RWPE2 (cell line): ENCODE data around the gene CYB5R4.
A peak's percentile ranks its signal among the peaks of the same experiment; 100 is the strongest.

Source experiments
- ATAC-seq: fragments of 200-7000 bp; cut with Tn5 transposase; 3 replicates; pipeline ENCODE4 v1.9.1; 2021; ENCODE audit warnings: low read depth
- DNase-seq: peaks from one replicate; pipeline ENCODE4 v3.0.0-alpha.2; 2020; ENCODE audit warnings: low spot score
- H3K27ac ChIP-seq: fragments of 450-650 bp; 2 replicates; pipeline ENCODE4 v1.5.1; 2017; ENCODE audit warnings: mild to moderate bottlenecking; ENCODE audit not compliant: poor library complexity, severe bottlenecking
- H3K27me3 ChIP-seq: fragments of 250-450 bp; sonication (Bioruptor Pico); 2 replicates; pipeline ENCODE4 v1.5.1; 2021; ENCODE audit warnings: mild to moderate bottlenecking, moderate library complexity; ENCODE audit not compliant: insufficient read depth, poor library complexity, severe bottlenecking
- H3K36me3 ChIP-seq: fragments of 250-450 bp; sonication (Bioruptor Pico); 2 replicates; pipeline ENCODE4 v1.5.1; 2020; ENCODE audit warnings: low read depth, mild to moderate bottlenecking, moderate library complexity
- H3K4me1 ChIP-seq: fragments of 250-450 bp; sonication (Bioruptor Pico); 2 replicates; pipeline ENCODE4 v1.5.1; 2021; ENCODE audit warnings: mild to moderate bottlenecking, moderate library complexity; ENCODE audit not compliant: insufficient read depth, poor library complexity, severe bottlenecking
- H3K4me3 ChIP-seq: fragments of 250-450 bp; sonication (Bioruptor Pico); 2 replicates; pipeline ENCODE4 v1.5.1; 2021; ENCODE audit warnings: mild to moderate bottlenecking, moderate library complexity; ENCODE audit not compliant: severe bottlenecking
- H3K9me3 ChIP-seq: fragments of 250-450 bp; sonication (Bioruptor Pico); 2 replicates; pipeline ENCODE4 v1.5.1; 2021; ENCODE audit warnings: mild to moderate bottlenecking, moderate library complexity; ENCODE audit not compliant: severe bottlenecking
- CTCF ChIP-seq: fragments of 450-650 bp; IDR thresholded peaks from one replicate; pipeline ENCODE4 v1.5.1; 2017; ENCODE audit warnings: mild to moderate bottlenecking, moderate library complexity; ENCODE audit not compliant: poor library complexity, severe bottlenecking

Gene CYB5R4

GRCh38 chr6:83875843-83876242 is 16.4 kb downstream of the CYB5R4 start:
- no peak for TF ChIP-seq CTCF
- H3K4me3 ChIP-seq: no peak overlapping the region
- no peaks in the 10 kb centered on the region for H3K27me3 ChIP-seq
- DNase-seq (no peak), ATAC-seq (no peak)
- no peak overlapping the region for H3K27ac ChIP-seq
- no peaks in the 10 kb centered on the region for H3K9me3 ChIP-seq
- H3K4me1 ChIP-seq: peaks cover 5% of the 10 kb centered on the region
- no peaks in the 10 kb centered on the region for H3K36me3 ChIP-seq

GRCh38 chr6:83878902-83879644 is 19.6 kb downstream of the CYB5R4 start:
- H3K4me1 ChIP-seq: no peaks in the 10 kb centered on the region
- no peak overlapping the region for H3K4me3 ChIP-seq
- DNase-seq (no peak), ATAC-seq (no peak)
- H3K9me3 ChIP-seq: no peaks in the 10 kb centered on the region
- H3K27ac ChIP-seq: no peak overlapping the region
- H3K27me3 ChIP-seq: no peaks in the 10 kb centered on the region
- no peaks in the 10 kb centered on the region for H3K36me3 ChIP-seq
- no peak for TF ChIP-seq CTCF

GRCh38 chr6:83879746-83880145 is 20.3 kb downstream of the CYB5R4 start:
- H3K27ac ChIP-seq: no peak overlapping the region
- H3K36me3 ChIP-seq: no peaks in the 10 kb centered on the region
- no peak for TF ChIP-seq CTCF
- H3K9me3 ChIP-seq: no peaks in the 10 kb centered on the region
- ATAC-seq: no peak; the same call in 2 of the 3 replicates
- peaks cover 2% of the 10 kb centered on the region for H3K4me1 ChIP-seq
- H3K4me3 ChIP-seq: no peak overlapping the region
- no peak for DNase-seq
- H3K27me3 ChIP-seq: no peaks in the 10 kb centered on the region

GRCh38 chr6:83883240-83883639 is 23.8 kb downstream of the CYB5R4 start:
- H3K9me3 ChIP-seq: no peaks in the 10 kb centered on the region
- H3K27me3 ChIP-seq: no peaks in the 10 kb centered on the region
- H3K27ac ChIP-seq: no peak overlapping the region
- DNase-seq (no peak), ATAC-seq (no peak)
- H3K4me1 ChIP-seq: peaks cover 3% of the 10 kb centered on the region
- no peak overlapping the region for H3K4me3 ChIP-seq
- no peak for TF ChIP-seq CTCF
- no peaks in the 10 kb centered on the region for H3K36me3 ChIP-seq

GRCh38 chr6:83884523-83884922 is 25.0 kb downstream of the CYB5R4 start:
- Histone ChIP-seq H3K4me1 (peaks cover 3% of the 10 kb centered on the region), H3K27ac (no peak overlapping the region), H3K36me3 (no peaks in the 10 kb centered on the region), H3K9me3 (no peaks in the 10 kb centered on the region), H3K4me3 (no peak overlapping the region), H3K27me3 (no peaks in the 10 kb centered on the region)
- ATAC-seq (peak; percentile 61; the same call in 1 of the 3 replicates), DNase-seq (no peak)
- TF ChIP-seq CTCF: peak; percentile 82
